ENCODE data around the gene RALGDS. TPM values are rescaled to one million over a fixed set of nuclear protein-coding genes. Genes with fewer than 3 reads are reported as not detected.
A peak's percentile ranks its signal among the peaks of the same experiment; 100 is the strongest.

Gene RALGDS
- total RNA-seq, 2 donors from 2014 or later, result 27.8 to 64.6 TPM

DNA sequence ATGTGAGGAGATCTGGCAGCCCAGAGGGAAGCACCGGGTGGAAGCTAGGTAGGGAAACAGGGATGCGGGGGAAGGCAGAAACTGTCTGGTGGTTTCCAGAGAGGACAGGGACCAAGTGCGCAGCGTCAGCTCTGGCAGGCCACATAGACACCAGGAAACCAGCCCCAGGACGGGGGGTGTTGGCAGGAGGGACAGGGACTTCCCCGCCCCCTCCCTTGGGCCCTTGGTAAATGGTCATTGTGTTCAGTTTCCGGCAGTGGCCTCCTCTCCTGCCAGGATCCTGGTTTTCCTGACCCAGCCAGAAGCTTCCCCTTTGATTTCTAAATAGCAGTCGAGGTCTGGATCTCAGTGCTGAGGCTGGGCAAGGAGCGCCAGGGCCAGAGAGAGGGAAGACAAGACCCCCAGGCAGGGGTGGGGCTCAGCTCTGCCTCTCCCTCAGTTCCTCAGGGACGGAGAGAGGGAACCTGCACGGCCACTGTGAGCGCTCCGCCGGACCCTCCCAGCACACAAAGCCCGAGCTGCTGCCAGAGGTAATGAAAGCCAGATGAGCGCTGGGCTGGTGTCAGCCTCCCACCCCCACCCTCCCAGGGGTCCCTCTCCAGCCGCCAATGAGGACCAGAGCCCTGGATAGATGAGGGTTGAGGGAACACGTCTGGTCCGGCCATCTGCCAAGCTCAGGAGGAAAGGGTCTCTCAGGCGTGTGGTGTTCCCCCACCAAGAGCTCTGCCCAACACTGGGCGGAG lies 1.8 kb downstream of the RALGDS start:
- peak overlapping the region; percentile 6 to 90 (median 69) for H3K27ac ChIP-seq
- ATAC-seq (no peak), DNase-seq (peak in 1 of 4 donors; percentile 43)
- H3K36me3 ChIP-seq (replicated peaks in 1 of 2; ENCODE audit: insufficient read depth in 1 of 2, low read depth in 2 of 2), result no peaks in the 10 kb centered on the region
- WGBS, 2 donors, result 49 to 67% methylated on average over 8 to 21 of the region's 21 CpGs
- no peak for TF ChIP-seq CTCF (IDR thresholded peaks at IDR 0.05)
- TF ChIP-seq POLR2A (IDR thresholded peaks at IDR 0.05), result peak in 2 of 3 donors; percentile 21 to 31
- peaks cover 64% of the 10 kb centered on the region for H3K4me1 ChIP-seq
- H3K27me3 ChIP-seq, result no peaks in the 10 kb centered on the region
- H3K9me3 ChIP-seq, result no peaks in the 10 kb centered on the region
- intact Hi-C loops (cut with DNase I), result no loop called here
- H3K4me3 ChIP-seq, result no peak overlapping the region

DNA sequence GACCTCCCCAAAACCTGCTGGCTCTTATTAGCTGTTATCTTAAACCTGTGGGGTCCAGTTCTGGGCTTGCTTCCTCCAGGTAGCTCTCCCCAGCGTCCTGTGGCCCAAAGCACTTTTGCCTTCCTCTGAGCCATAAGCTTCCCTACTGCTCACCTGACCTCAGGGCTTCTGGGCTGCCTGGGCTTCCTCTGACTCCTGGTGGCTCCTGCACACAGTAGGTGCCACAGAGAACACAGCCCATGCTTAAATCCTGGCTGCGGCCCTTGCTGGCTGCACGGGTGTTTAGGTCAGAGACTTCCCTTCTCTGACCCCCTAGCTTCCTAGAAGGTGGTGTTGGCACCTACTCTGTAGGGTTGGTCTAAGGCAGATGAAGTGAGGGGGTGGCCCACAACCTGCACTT lies 2.5 kb downstream of the RALGDS start:
- ATAC-seq (no peak), DNase-seq (no peak)
- 76 to 78% methylated on average over 1 to 3 of the region's 3 CpGs for WGBS, 2 donors
- intact Hi-C loops (cut with DNase I), result no loop called here
- Histone ChIP-seq H3K9me3 (no peaks in the 10 kb centered on the region), H3K4me1 (peaks cover 71% of the 10 kb centered on the region), H3K27ac (peak overlapping the region in 3 of 4 donors; percentile 27 to 90 (median 65)), H3K4me3 (no peak overlapping the region), H3K27me3 (no peaks in the 10 kb centered on the region), H3K36me3 (replicated peaks in 1 of 2; ENCODE audit: insufficient read depth in 1 of 2, low read depth in 2 of 2) (no peaks in the 10 kb centered on the region)
- no peak for TF ChIP-seq CTCF (IDR thresholded peaks at IDR 0.05)
- no peak for TF ChIP-seq POLR2A (IDR thresholded peaks at IDR 0.05)

- no peaks in the 10 kb centered on the region for H3K27me3 ChIP-seq
Observed at GRCh38 chr9:133118179-133118520, 2.9 kb downstream of the RALGDS start.

DNA sequence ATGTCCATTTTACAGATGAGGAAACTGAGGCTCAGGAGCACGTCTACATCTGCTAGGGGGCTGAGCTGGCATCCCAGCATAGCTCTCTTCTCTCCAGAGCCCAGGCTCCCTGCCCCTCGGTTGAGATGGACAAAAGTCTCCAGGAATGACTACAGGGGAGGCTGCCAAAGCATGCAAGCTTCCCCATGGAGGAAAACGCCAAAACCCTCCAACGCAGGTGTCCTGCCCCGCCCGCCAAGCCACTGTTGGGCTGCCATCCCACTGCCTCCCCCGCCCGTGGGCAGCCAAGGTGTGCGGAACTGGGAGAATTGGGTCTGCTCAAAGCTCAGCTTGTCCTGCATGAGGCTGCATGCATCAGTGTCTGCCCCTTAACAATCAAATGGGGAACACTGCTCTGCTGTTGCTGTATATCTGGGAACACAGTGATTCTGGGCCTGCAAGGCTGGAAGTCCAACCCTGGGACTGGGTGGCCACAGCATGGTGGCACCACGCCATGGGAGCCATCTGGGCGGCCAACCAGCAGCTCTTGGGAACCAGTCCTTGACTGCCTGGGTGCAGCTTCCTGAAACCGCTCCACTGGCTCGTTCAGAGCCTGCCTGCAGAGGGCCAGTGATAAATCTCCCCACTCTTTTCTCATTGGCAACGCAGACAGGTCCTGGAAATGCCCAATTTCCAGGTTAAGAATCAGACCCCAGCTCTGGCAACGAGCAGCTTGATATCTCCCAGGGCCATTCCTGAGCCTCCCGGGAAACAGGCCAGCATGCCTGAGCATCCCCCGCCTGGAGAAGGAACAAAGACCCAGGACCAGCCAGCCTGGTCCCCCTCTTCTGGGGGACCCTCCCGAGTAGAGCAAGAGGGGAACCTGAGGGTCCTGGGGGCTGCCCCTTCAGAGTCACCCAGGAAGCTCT lies 3.5 kb downstream of the RALGDS start:
- WGBS, 2 donors, result 21 to 51% methylated on average over 4 to 18 of the region's 18 CpGs
- ATAC-seq (peak; percentile 27), DNase-seq (peak; percentile 80 to 92 (median 88))
- Histone ChIP-seq H3K36me3 (replicated peaks in 1 of 2; ENCODE audit: insufficient read depth in 1 of 2, low read depth in 2 of 2) (no peaks in the 10 kb centered on the region), H3K27ac (peak overlapping the region; percentile 30 to 90 (median 49)), H3K4me1 (peaks cover 81% of the 10 kb centered on the region), H3K9me3 (no peaks in the 10 kb centered on the region), H3K4me3 (no peak overlapping the region), H3K27me3 (no peaks in the 10 kb centered on the region)
- intact Hi-C loops (cut with DNase I), result no loop called here
- TF ChIP-seq CTCF (IDR thresholded peaks at IDR 0.05), result peak in 4 of 7 experiments; percentile 25 to 37 (median 35)
- TF ChIP-seq POLR2A (IDR thresholded peaks at IDR 0.05), result peak in 1 of 3 donors; percentile 11

More at GRCh38 chr9:133118179-133118520, 2.9 kb downstream of the RALGDS start:
- Histone ChIP-seq H3K9me3 (no peaks in the 10 kb centered on the region), H3K4me1 (peaks cover 75% of the 10 kb centered on the region), H3K4me3 (no peak overlapping the region), H3K36me3 (replicated peaks in 1 of 2; ENCODE audit: insufficient read depth in 1 of 2, low read depth in 2 of 2) (no peaks in the 10 kb centered on the region), H3K27ac (peak overlapping the region in 3 of 4 donors; percentile 33 to 90 (median 65))
- intact Hi-C loops (cut with DNase I), result no loop called here
- TF ChIP-seq POLR2A (IDR thresholded peaks at IDR 0.05) (no peak), CTCF (IDR thresholded peaks at IDR 0.05) (no peak)
- 73 to 86% methylated on average over 3 of the region's 3 CpGs for WGBS, 2 donors
- no peak for DNase-seq
- ATAC-seq, result no peak
